Mesenchymal stem cell (in vitro differentiated cells and primary cell): Measurements from ENCODE around the gene C3orf70.
"Not testable (repeated sequence)": the region's sequence is repeated elsewhere in the genome, so short reads cannot be mapped to it uniquely, and the experiment has no call there.

Experiments used
- DNase-seq: peaks from one replicate; pipeline ENCODE4 v3.0.0-alpha.2; 2013
- H2AFZ ChIP-seq: one replicate; pipeline ENCODE4 v1.6.1; 2013; ENCODE audit warnings: low read depth, mild to moderate bottlenecking, control low read depth, inconsistent platforms, low read length, moderate library complexity
- H2AK5ac ChIP-seq: 2 replicates; pipeline ENCODE4 v1.6.1; 2013; ENCODE audit warnings: low read length, moderate library complexity, mild to moderate bottlenecking, inconsistent platforms; ENCODE audit not compliant: severe bottlenecking
- H2BK120ac ChIP-seq: one replicate; pipeline ENCODE4 v1.6.1; 2013; ENCODE audit warnings: low read depth, mild to moderate bottlenecking, inconsistent platforms, low read length, moderate library complexity
- H2BK12ac ChIP-seq, 2 experiments: one replicate each; pipeline ENCODE4 v1.6.1; 2013; ENCODE audit warnings: inconsistent platforms in 2 of 2, low read length in 2 of 2, mild to moderate bottlenecking in 2 of 2, moderate library complexity in 2 of 2, control low read depth in 1 of 2
- H2BK15ac ChIP-seq: one replicate; pipeline ENCODE4 v1.6.1; 2013; ENCODE audit warnings: mild to moderate bottlenecking, low read depth, inconsistent platforms; ENCODE audit not compliant: poor library complexity, severe bottlenecking
- H2BK5ac ChIP-seq: 2 replicates; pipeline ENCODE4 v1.6.1; 2013; ENCODE audit warnings: low read depth, mild to moderate bottlenecking, low read length, control low read depth, inconsistent platforms; ENCODE audit not compliant: poor library complexity, severe bottlenecking
- H3K14ac ChIP-seq, 2 experiments: one replicate each; pipeline ENCODE4 v1.6.1; 2013; ENCODE audit warnings: inconsistent platforms in 2 of 2, low read length in 2 of 2, control low read depth in 1 of 2, mild to moderate bottlenecking in 1 of 2, moderate library complexity in 1 of 2
- H3K18ac ChIP-seq, 2 experiments: one replicate each; pipeline ENCODE4 v1.6.1; 2013; ENCODE audit warnings: inconsistent platforms in 2 of 2, low read length in 2 of 2, control low read depth in 1 of 2, low read depth in 1 of 2, mild to moderate bottlenecking in 1 of 2
- H3K23ac ChIP-seq, 2 experiments: one replicate each; pipeline ENCODE4 v1.6.1; 2013; ENCODE audit warnings: inconsistent platforms in 2 of 2, low read length in 2 of 2, mild to moderate bottlenecking in 2 of 2, moderate library complexity in 2 of 2, control low read depth in 1 of 2
- H3K27ac ChIP-seq: 2 replicates; pipeline ENCODE4 v1.5.1; 2013; ENCODE audit warnings: mild to moderate bottlenecking, moderate library complexity, low read length, control low read depth, inconsistent platforms; ENCODE audit not compliant: poor library complexity, severe bottlenecking
- H3K27me3 ChIP-seq, 2 experiments: 2 replicates each; pipeline versions ENCODE4 v1.6.1 to v1.7.0; 2013; ENCODE audit warnings: low read length in 2 of 2, mild to moderate bottlenecking in 2 of 2, moderate library complexity in 2 of 2, control low read depth in 1 of 2, inconsistent platforms in 1 of 2; ENCODE audit not compliant: control insufficient read depth in 1 of 2, insufficient read depth in 1 of 2
- H3K36me3 ChIP-seq, 2 experiments: 2 replicates each; pipeline versions ENCODE4 v1.6.1 to v1.7.0; 2013; ENCODE audit warnings: low read length in 2 of 2, control low read depth in 1 of 2, inconsistent platforms in 1 of 2, low read depth in 1 of 2, mild to moderate bottlenecking in 1 of 2; ENCODE audit not compliant: insufficient read depth in 2 of 2, control insufficient read depth in 1 of 2
- H3K4ac ChIP-seq, 2 experiments: one replicate each; pipeline ENCODE4 v1.6.1; 2013; ENCODE audit warnings: inconsistent platforms in 2 of 2, low read length in 2 of 2, mild to moderate bottlenecking in 2 of 2, moderate library complexity in 2 of 2, control low read depth in 1 of 2, low read depth in 1 of 2
- H3K4me1 ChIP-seq: 2 replicates; pipeline ENCODE4 v1.6.1; 2013; ENCODE audit warnings: low read depth, low read length, control low read depth; ENCODE audit not compliant: control insufficient read depth, insufficient read depth
- H3K4me2 ChIP-seq: 2 replicates; pipeline ENCODE4 v1.6.1; 2013; ENCODE audit warnings: low read length, mild to moderate bottlenecking, inconsistent platforms; ENCODE audit not compliant: poor library complexity, severe bottlenecking
- H3K4me3 ChIP-seq, 2 experiments: 2 replicates each; pipeline versions ENCODE4 v1.5.1 to v1.7.0; 2013; ENCODE audit warnings: low read length in 2 of 2, mild to moderate bottlenecking in 2 of 2, control low read depth in 1 of 2, low read depth in 1 of 2; ENCODE audit not compliant: insufficient read depth in 1 of 2
- H3K79me1 ChIP-seq: replicated peaks from 2 replicates; pipeline ENCODE4 v1.6.1; 2013; ENCODE audit warnings: mild to moderate bottlenecking, control low read depth, low read length, inconsistent platforms; ENCODE audit not compliant: poor library complexity, severe bottlenecking
- H3K9ac ChIP-seq: 2 replicates; pipeline ENCODE4 v1.7.0; 2013; ENCODE audit warnings: mild to moderate bottlenecking, low read length, moderate library complexity
- H3K9me3 ChIP-seq: 2 replicates; pipeline ENCODE4 v1.7.0; 2013; ENCODE audit warnings: mild to moderate bottlenecking, low read length; ENCODE audit not compliant: control insufficient read depth
- H4K8ac ChIP-seq: one replicate; pipeline ENCODE4 v1.6.1; 2013; ENCODE audit warnings: inconsistent platforms, mild to moderate bottlenecking, low read length, moderate library complexity
- H4K91ac ChIP-seq: one replicate; pipeline ENCODE4 v1.6.1; 2013; ENCODE audit warnings: mild to moderate bottlenecking, low read length, inconsistent platforms
- WGBS: methylation state at CpG from one replicate; pipeline ENCODE4 v1.1.7; 2013; ENCODE audit warnings: mixed read lengths; 5-methylcytosine and 5-hydroxymethylcytosine counted together

The C3orf70 gene

GRCh38 chr3:185114756-185115155 lies 38.1 kb downstream of the C3orf70 start:
- no peaks in the 10 kb centered on the region for H3K4me1 ChIP-seq
- no peak overlapping the region for H4K8ac ChIP-seq
- no CpG with 5 or more reads among the region's 4 CpGs for WGBS
- H2BK15ac ChIP-seq = no peak overlapping the region
- H3K9me3 ChIP-seq = no peaks in the 10 kb centered on the region
- no peak for DNase-seq
- no peaks in the 10 kb centered on the region for H3K79me1 ChIP-seq
- H3K18ac ChIP-seq = no peak overlapping the region
- H3K9ac ChIP-seq = no peak overlapping the region
- H2AK5ac ChIP-seq = no peak overlapping the region
- H2BK120ac ChIP-seq = no peak overlapping the region
- H4K91ac ChIP-seq = no peak overlapping the region
- no peak overlapping the region for H2BK12ac ChIP-seq
- H3K4me3 ChIP-seq = no peak overlapping the region
- H3K23ac ChIP-seq = no peak overlapping the region
- no peak overlapping the region for H2AFZ ChIP-seq
- H3K36me3 ChIP-seq = no peaks in the 10 kb centered on the region
- no peak overlapping the region for H3K4me2 ChIP-seq
- H3K27ac ChIP-seq = no peak overlapping the region
- no peaks in the 10 kb centered on the region for H3K27me3 ChIP-seq
- no peak overlapping the region for H2BK5ac ChIP-seq
- H3K4ac ChIP-seq = no peak overlapping the region
- H3K14ac ChIP-seq = no peak overlapping the region

- 90% methylated on average over 5 of the region's 5 CpGs for WGBS
- Histone ChIP-seq H3K9ac (no peak overlapping the region), H3K79me1 (no peaks in the 10 kb centered on the region)
These were observed 40.7 kb downstream of the C3orf70 start for GRCh38 chr3:185112186-185112585.

GRCh38 chr3:185109012-185109411 lies 43.8 kb downstream of the C3orf70 start:
- not testable (repeated sequence) for H3K14ac ChIP-seq, H3K4ac ChIP-seq, H3K23ac ChIP-seq, H2BK12ac ChIP-seq, H3K27ac ChIP-seq, H3K18ac ChIP-seq, H3K4me3 ChIP-seq, H3K9me3 ChIP-seq, H4K8ac ChIP-seq, DNase-seq, H3K4me1 ChIP-seq, H2AK5ac ChIP-seq, H2BK120ac ChIP-seq, H3K27me3 ChIP-seq, H2BK15ac ChIP-seq, H2AFZ ChIP-seq, H3K4me2 ChIP-seq, H3K79me1 ChIP-seq, H2BK5ac ChIP-seq, H3K36me3 ChIP-seq, H4K91ac ChIP-seq, H3K9ac ChIP-seq
- no CpG with 5 or more reads among the region's 2 CpGs for WGBS

More at GRCh38 chr3:185112186-185112585, 40.7 kb downstream of the C3orf70 start:
- Histone ChIP-seq H3K27me3 (no peaks in the 10 kb centered on the region), H3K4ac (no peak overlapping the region), H3K18ac (no peak overlapping the region), H3K4me3 (no peak overlapping the region), H2BK120ac (no peak overlapping the region), H3K4me1 (no peaks in the 10 kb centered on the region), H4K8ac (no peak overlapping the region), H2AFZ (no peak overlapping the region), H2AK5ac (no peak overlapping the region), H4K91ac (no peak overlapping the region), H2BK5ac (no peak overlapping the region), H2BK12ac (no peak overlapping the region), H3K36me3 (no peaks in the 10 kb centered on the region), H3K14ac (no peak overlapping the region), H3K27ac (no peak overlapping the region), H3K4me2 (no peak overlapping the region), H3K23ac (no peak overlapping the region), H3K9me3 (no peaks in the 10 kb centered on the region), H2BK15ac (no peak overlapping the region)
- no peak for DNase-seq

GRCh38 chr3:185106256-185106890 lies 46.5 kb downstream of the C3orf70 start:
- H3K9me3 ChIP-seq, H2BK120ac ChIP-seq, H3K4ac ChIP-seq, H3K36me3 ChIP-seq, H4K8ac ChIP-seq, H3K4me3 ChIP-seq, H2AFZ ChIP-seq, H3K4me1 ChIP-seq, H3K79me1 ChIP-seq, H3K18ac ChIP-seq, H4K91ac ChIP-seq, H3K4me2 ChIP-seq, DNase-seq, H3K23ac ChIP-seq, H3K14ac ChIP-seq, H2BK15ac ChIP-seq, H2BK12ac ChIP-seq, H2AK5ac ChIP-seq, H2BK5ac ChIP-seq, H3K9ac ChIP-seq, H3K27ac ChIP-seq, H3K27me3 ChIP-seq: not testable (repeated sequence)
- WGBS = 94% methylated on average over 6 of the region's 9 CpGs
